AG09309 (cell line): Measurements from ENCODE around the gene LUZP1.

Experiments used
- DNase-seq: peaks from one replicate; pipeline ENCODE4 v3.0.0-alpha.2; 2010; ENCODE audit warnings: low read depth
- H3K4me3 ChIP-seq: 2 replicates; pipeline ENCODE4 v1.5.1; 2011; ENCODE audit warnings: mild to moderate bottlenecking, low read depth, low read length, moderate library complexity; ENCODE audit not compliant: control insufficient read depth
- CTCF ChIP-seq: IDR thresholded peaks from 2 replicates; pipeline ENCODE4 v1.5.1; 2011; ENCODE audit warnings: mild to moderate bottlenecking, low read depth, low read length, inconsistent platforms; ENCODE audit not compliant: insufficient read depth, control insufficient read depth; ENCODE audit errors: missing control alignments

LUZP1 gene

GRCh38 chr1:23168079-23168444, 594 bp downstream of the LUZP1 start:
- TF ChIP-seq CTCF, result no peak
- DNase-seq, result no peak
- peak overlapping the region; percentile 93 for H3K4me3 ChIP-seq

- peak overlapping the region; percentile 93 for H3K4me3 ChIP-seq
- no peak for TF ChIP-seq CTCF
- DNase-seq, result no peak
Observed at GRCh38 chr1:23167353-23168078, 1.1 kb downstream of the LUZP1 start.

- no peak for DNase-seq
- peak overlapping the region; percentile 93 for H3K4me3 ChIP-seq
- no peak for TF ChIP-seq CTCF
Observed at GRCh38 chr1:23166854-23167253, 1.8 kb downstream of the LUZP1 start.

GRCh38 chr1:23163395-23163794, 5.3 kb downstream of the LUZP1 start:
- H3K4me3 ChIP-seq, result no peak overlapping the region
- DNase-seq, result no peak
- no peak for TF ChIP-seq CTCF

GRCh38 chr1:23159963-23160877, 8.4 kb downstream of the LUZP1 start:
- H3K4me3 ChIP-seq, result no peak overlapping the region
- no peak for TF ChIP-seq CTCF
- no peak for DNase-seq

GRCh38 chr1:23156940-23157339, 11.7 kb downstream of the LUZP1 start:
- TF ChIP-seq CTCF, result no peak
- no peak overlapping the region for H3K4me3 ChIP-seq
- DNase-seq, result no peak
